GM12878 (cell line): ENCODE measurements around the gene CARD11. TPM values are rescaled to one million over a fixed set of nuclear protein-coding genes. Genes with fewer than 3 reads are reported as not detected.

Experiments
- ATAC-seq: fragments of 200-7000 bp; cut with Tn5 transposase; 3 replicates; pipeline ENCODE4 v1.9.1; 2020; ENCODE audit warnings: mild to moderate bottlenecking, moderate library complexity
- BruUV-seq: library from RNA; stranded (reverse); fragments of 400-500 nt; replicated peaks from 2 replicates; lab custom pipeline; 2021; lab: Mats Ljungman, UMichigan
- CTCF ChIA-PET: fragments of 300-600 bp; sonication (Branson Sonifier 250); formaldehyde crosslinking; extraction: SDS; loops from one replicate; lab custom pipeline; 2021; ENCODE audit warnings: inconsistent platforms; lab: Yijun Ruan, JAX
- POLR2A ChIA-PET: fragments of 350-600 bp; formaldehyde crosslinking; extraction: SDS; loops from one replicate; lab custom pipeline; 2021; ENCODE audit warnings: inconsistent platforms; lab: Charles Lee
- RAD21 ChIA-PET: fragments of 300-600 bp; sonication (Branson Sonifier 250); formaldehyde crosslinking; loops from one replicate; lab custom pipeline; 2023; ENCODE audit warnings: antibody characterized with exemption; ENCODE audit not compliant: unreplicated experiment; lab: Charles Lee
- SMC1A ChIA-PET: fragments of 300-600 bp; sonication (Branson Sonifier 250); formaldehyde crosslinking; loops from one replicate; lab custom pipeline; 2023; ENCODE audit not compliant: unreplicated experiment, uncharacterized antibody; lab: Charles Lee
- DNase-seq: peaks from one replicate; pipeline ENCODE4 v3.0.0-alpha.2; 2011; ENCODE audit warnings: low read depth, low spot score
- FAIRE-seq: peaks from 3 replicates; lab custom pipeline; 2011; peaks lifted over from hg19 to GRCh38; lab: Jason Lieb, UNC
- H2AFZ ChIP-seq: 2 replicates; pipeline ENCODE4 v1.6.0; 2011; ENCODE audit warnings: low read depth, low read length, control low read depth; ENCODE audit not compliant: control insufficient read depth
- H3K27ac ChIP-seq: 2 replicates; pipeline ENCODE4 v1.5.1; 2011; ENCODE audit warnings: control low read depth; ENCODE audit not compliant: control insufficient read depth, insufficient read depth
- H3K27me3 ChIP-seq, 2 experiments: replicated peaks in 1 of 2; 2 replicates each; pipeline versions ENCODE4 v1.6.0 to v1.6.1; 2011; ENCODE audit warnings: low read length in 1 of 2; ENCODE audit not compliant: control insufficient read depth in 2 of 2, insufficient read depth in 2 of 2
- H3K36me3 ChIP-seq, 2 experiments: 2 replicates each; pipeline ENCODE4 v1.5.1; 2011; ENCODE audit warnings: low read length in 1 of 2; ENCODE audit not compliant: control insufficient read depth in 2 of 2, insufficient read depth in 2 of 2
- H3K4me1 ChIP-seq: 2 replicates; pipeline ENCODE4 v1.6.1; 2011; ENCODE audit warnings: mild to moderate bottlenecking, low read length, moderate library complexity, mixed read lengths; ENCODE audit not compliant: control insufficient read depth, insufficient read depth
- H3K4me2 ChIP-seq: 2 replicates; pipeline ENCODE4 v1.6.0; 2011; ENCODE audit warnings: control low read depth; ENCODE audit not compliant: control insufficient read depth, insufficient read depth
- H3K4me3 ChIP-seq: fragments of 200-600 bp; sonication (generic); 2 replicates; pipeline ENCODE4 v1.5.1; 2016
- H3K79me2 ChIP-seq: 2 replicates; pipeline ENCODE4 v1.6.0; 2011; ENCODE audit warnings: low read length; ENCODE audit not compliant: control insufficient read depth, insufficient read depth
- H3K9ac ChIP-seq: 2 replicates; pipeline ENCODE4 v1.8.0; 2011; ENCODE audit warnings: low read length, control low read depth, mixed read lengths; ENCODE audit not compliant: control insufficient read depth, insufficient read depth
- H3K9me3 ChIP-seq: replicated peaks from 3 replicates; pipeline ENCODE4 v1.5.1; 2011; ENCODE audit warnings: mild to moderate bottlenecking, low read length; ENCODE audit not compliant: control insufficient read depth, insufficient read depth
- H4K20me1 ChIP-seq: 2 replicates; pipeline ENCODE4 v1.6.0; 2011; ENCODE audit not compliant: control insufficient read depth, insufficient read depth
- EZH2 ChIP-seq: IDR thresholded peaks from 2 replicates; pipeline ENCODE4 v1.6.1; 2012; ENCODE audit warnings: low read depth, mild to moderate bottlenecking, control low read depth, inconsistent platforms, low read length, borderline replicate concordance; ENCODE audit not compliant: control insufficient read depth
- NBN ChIP-seq: fragments of 450-650 bp; IDR thresholded peaks from 2 replicates; pipeline ENCODE4 v1.6.1; 2016
- NFYA ChIP-seq: IDR thresholded peaks from 2 replicates; pipeline ENCODE4 v1.6.1; 2011; ENCODE audit warnings: low read depth, mild to moderate bottlenecking, low read length, improper control_type of control experiment, borderline replicate concordance
- NR2F1 ChIP-seq: fragments of 450-650 bp; conservative IDR thresholded peaks from 2 replicates; pipeline ENCODE4 v1.6.1; 2017; ENCODE audit warnings: mild to moderate bottlenecking
- POLR2A ChIP-seq: IDR thresholded peaks from 2 replicates; pipeline ENCODE4 v1.6.1; 2011; ENCODE audit warnings: low read depth, mild to moderate bottlenecking, low read length
- RUNX3 ChIP-seq: IDR thresholded peaks from 2 replicates; pipeline ENCODE4 v1.6.1; 2012; ENCODE audit warnings: low read length, inconsistent platforms
- SUZ12 ChIP-seq: fragments of 200-600 bp; sonication (generic); IDR thresholded peaks from one replicate; pipeline ENCODE4 v1.6.1; 2018; ENCODE audit warnings: antibody characterized with exemption, mild to moderate bottlenecking; ENCODE audit not compliant: unreplicated experiment
- WGBS: methylation state at CpG from one replicate; pipeline ENCODE4 v1.1.6; 2016; ENCODE audit warnings: low lambda C conversion rate; ENCODE audit not compliant: insufficient replicate concordance, insufficient coverage; ENCODE audit errors: missing lambda C conversion rate; 5-methylcytosine and 5-hydroxymethylcytosine counted together
- in situ Hi-C: fragments of 300-500 bp; cut with MboI; formaldehyde crosslinking; loops from 9 replicates; pipeline ENCODE4 v1.14.3; 2018; ENCODE audit warnings: mixed read lengths
- intact Hi-C: fragments of 100-400 bp; cut with micrococcal nuclease; formaldehyde crosslinking; loops from one replicate; pipeline ENCODE4 v1.14.2; 2022; ENCODE audit not compliant: unreplicated experiment
- polyA plus RNA-seq, 11 experiments: library from polyadenylated mRNA; depleted of rRNA in 4 of 11; unstranded in 6 of 11; stranded (reverse) in 5 of 11; fragments of >200 nt; fragmentation: Nextera tagmentation in 4 of 11; fragmentation: Illumina TruSeq in 1 of 11; extraction: Ambion mirVana in 4 of 11; extraction: Trizol in 1 of 11; gene quantifications; 1 replicate in 1 of 11; 2 replicates in 10 of 11; pipeline versions ENCODE4 v1.2.1 to v1.2.3, GENCODE V29; 2011 to 2016; ENCODE audit warnings: inconsistent platforms in 2 of 11, missing spikeins in 2 of 11, low read depth in 1 of 11
- total RNA-seq, 4 experiments: library from RNA; depleted of rRNA in 3 of 4; stranded (reverse); fragments of >200 nt in 3 of 4; fragmentation: Illumina TruSeq in 1 of 4; extraction: Trizol in 1 of 4; gene quantifications; 2 replicates each; pipeline versions ENCODE4 v1.2.1 to v1.2.3, GENCODE V29; 2013 to 2021

The CARD11 gene
- total and polyA plus RNA-seq, 10 of the 15 experiments (the other 5 are each of a cell fraction or from before 2014, with no cell fraction given), result 0.27 to 72.0 (median 28.4) TPM

DNA sequence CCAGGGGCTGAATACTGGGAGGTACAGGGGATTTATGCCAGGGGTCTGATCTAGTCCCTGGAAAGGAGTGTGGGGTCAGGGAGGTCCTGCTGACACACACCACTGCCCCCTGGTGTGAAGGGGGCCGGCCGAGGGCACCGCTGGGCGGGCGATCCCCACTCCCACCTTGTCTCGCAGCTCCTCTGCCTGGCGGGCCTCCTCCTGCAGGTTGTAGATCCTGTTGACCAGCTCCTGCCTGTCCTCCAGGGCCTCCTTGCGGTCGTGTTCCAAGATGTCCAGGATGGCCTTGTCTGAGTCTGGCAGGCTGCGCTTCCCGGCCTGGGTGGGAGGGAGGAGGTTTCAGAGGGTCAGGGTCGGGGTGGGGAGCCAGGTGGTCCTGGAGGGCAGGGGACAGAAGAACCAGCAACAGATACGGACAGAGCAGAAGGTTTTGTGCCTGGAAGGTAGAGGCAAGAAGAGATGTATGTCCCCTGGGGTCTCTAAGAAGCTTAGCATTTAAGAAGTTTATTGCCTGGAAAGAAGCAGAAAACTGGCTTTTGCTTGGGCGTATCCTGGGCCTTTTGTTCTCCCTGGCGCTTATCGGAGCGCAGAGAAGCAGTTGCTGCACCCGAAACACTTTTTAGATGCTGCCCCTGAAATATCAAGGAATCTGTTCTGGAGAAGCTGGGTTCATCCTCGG is 105.0 kb downstream of the CARD11 start:
- ATAC-seq (no peak), FAIRE-seq (no peak), DNase-seq (no peak)
- Histone ChIP-seq H3K4me2 (no peak overlapping the region), H3K79me2 (no peaks in the 10 kb centered on the region), H3K4me3 (no peak overlapping the region), H2AFZ (no peak overlapping the region), H4K20me1 (no peaks in the 10 kb centered on the region), H3K27ac (no peak overlapping the region), H3K27me3 (no peaks in the 10 kb centered on the region), H3K36me3 (peaks cover 13 to 20% of the 10 kb centered on the region in 2 experiments; a peak in 3 of 4 replicates), H3K9me3 (no peaks in the 10 kb centered on the region), H3K4me1 (no peaks in the 10 kb centered on the region), H3K9ac (no peak overlapping the region)
- 95% methylated on average over 15 of the region's 19 CpGs for WGBS
- in situ Hi-C loops (no loop called here), intact Hi-C loops (no loop called here)
- TF ChIP-seq NBN (no peak), EZH2 (no peak), NR2F1 (no peak), NFYA (no peak), RUNX3 (no peak)
- CTCF ChIA-PET, result no interaction called here
- RAD21 ChIA-PET, result no interaction called here
- SMC1A ChIA-PET, result interaction anchor here (1.3 kb wide), 1 partner anchor 13 kb away, joined by 3 read pairs; no protein-coding TSS in a partner anchor
- POLR2A ChIA-PET, result no interaction called here
- BruUV-seq, result no TSS peak

DNA sequence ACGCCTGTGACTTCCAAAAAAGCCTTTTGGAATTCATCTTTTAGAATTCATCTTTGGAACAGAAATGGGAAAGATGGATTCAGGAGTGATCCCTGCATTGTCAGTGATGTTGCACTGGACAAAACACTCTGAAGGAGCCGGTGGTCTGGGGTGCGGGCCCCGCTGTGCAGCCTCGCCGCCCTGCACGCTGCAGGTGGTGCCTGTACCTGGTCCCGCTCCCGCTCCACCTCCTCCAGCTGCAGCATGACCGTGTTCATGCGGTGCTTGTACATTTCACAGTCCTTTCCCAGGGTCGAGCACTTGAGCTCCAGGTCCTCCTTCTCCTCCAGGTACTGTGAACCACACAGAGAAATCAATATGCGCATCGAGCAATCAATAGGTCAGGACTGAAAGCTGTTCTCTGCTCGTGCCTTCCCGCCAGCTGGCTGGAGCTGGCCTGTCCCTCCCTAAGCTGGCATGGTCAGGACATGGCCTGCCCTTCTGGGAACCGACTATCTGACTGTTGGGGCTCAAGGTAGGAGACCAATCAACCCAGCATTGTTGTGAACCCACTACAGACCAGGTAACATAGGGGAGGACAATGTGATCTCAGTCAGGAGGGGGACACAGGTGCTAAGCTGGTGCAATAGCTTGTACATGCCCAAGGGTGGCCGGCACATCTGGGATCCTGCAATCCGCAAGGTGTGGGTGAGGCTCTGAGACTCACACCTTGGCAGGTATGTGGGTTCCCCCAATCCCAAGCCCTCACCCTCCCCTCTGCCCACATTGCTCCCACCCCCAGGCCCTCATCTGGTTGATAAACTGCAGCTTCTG is 105.8 kb downstream of the CARD11 start:
- H3K36me3 ChIP-seq, result peaks cover 13 to 19% of the 10 kb centered on the region in 2 experiments; a peak in 3 of 4 replicates
- no peaks in the 10 kb centered on the region for H4K20me1 ChIP-seq
- ATAC-seq (no peak), DNase-seq (no peak), FAIRE-seq (no peak)
- 97% methylated on average over 19 of the region's 19 CpGs for WGBS
- no peak overlapping the region for H3K4me2 ChIP-seq
- in situ Hi-C loops, result no loop called here
- ChIA-PET CTCF (no interaction called here), RAD21 (no interaction called here), POLR2A (no interaction called here), SMC1A (interaction anchor here (1.3 kb wide), 1 partner anchor 14 kb away, joined by 3 read pairs; no protein-coding TSS in a partner anchor)
- no peaks in the 10 kb centered on the region for H3K79me2 ChIP-seq
- no peaks in the 10 kb centered on the region for H3K4me1 ChIP-seq
- no peaks in the 10 kb centered on the region for H3K27me3 ChIP-seq
- no peak overlapping the region for H3K27ac ChIP-seq
- no peak for TF ChIP-seq SUZ12
- TF ChIP-seq POLR2A, result peak; percentile 1
- H3K9me3 ChIP-seq, result no peaks in the 10 kb centered on the region
- H2AFZ ChIP-seq, result no peak overlapping the region
- H3K4me3 ChIP-seq, result no peak overlapping the region
- no peak overlapping the region for H3K9ac ChIP-seq
- BruUV-seq, result no TSS peak
- intact Hi-C loops, result no loop called here
